H9 (cell line): ENCODE measurements around the gene PLEKHG1. TPM values are rescaled to one million over a fixed set of nuclear protein-coding genes. Genes with fewer than 3 reads are reported as not detected.

Experiments used
- DNase-seq: peaks from one replicate; pipeline ENCODE4 v3.0.0-alpha.2; 2017
- H2AFZ ChIP-seq: one replicate; pipeline ENCODE4 v1.6.1; 2013; ENCODE audit warnings: mild to moderate bottlenecking, low read length, control low read depth, moderate library complexity
- H2AK5ac ChIP-seq: 2 replicates; pipeline ENCODE4 v1.6.1; 2013; ENCODE audit warnings: low read length, control low read depth, mixed read lengths; ENCODE audit not compliant: insufficient read length
- H2BK120ac ChIP-seq: one replicate; pipeline ENCODE4 v1.6.1; 2013; ENCODE audit warnings: low read depth, mild to moderate bottlenecking, low read length, control low read depth, inconsistent platforms; ENCODE audit not compliant: poor library complexity, severe bottlenecking
- H2BK12ac ChIP-seq: 2 replicates; pipeline ENCODE4 v1.6.1; 2013; ENCODE audit warnings: low read length, control low read depth, mixed read lengths, low read depth; ENCODE audit not compliant: insufficient read length
- H2BK15ac ChIP-seq: 2 replicates; pipeline ENCODE4 v1.6.1; 2013; ENCODE audit warnings: low read depth, low read length, control low read depth
- H2BK20ac ChIP-seq: one replicate; pipeline ENCODE4 v1.6.1; 2013; ENCODE audit warnings: low read depth, mild to moderate bottlenecking, low read length, control low read depth, inconsistent platforms; ENCODE audit not compliant: poor library complexity, severe bottlenecking
- H2BK5ac ChIP-seq: 2 replicates; pipeline ENCODE4 v1.6.1; 2013; ENCODE audit warnings: low read length, control low read depth, mixed read lengths; ENCODE audit not compliant: insufficient read length
- H3K14ac ChIP-seq: 2 replicates; pipeline ENCODE4 v1.6.1; 2013; ENCODE audit warnings: low read length, control low read depth; ENCODE audit not compliant: insufficient read depth
- H3K18ac ChIP-seq: 2 replicates; pipeline ENCODE4 v1.6.1; 2013; ENCODE audit warnings: low read depth, mild to moderate bottlenecking, mixed read lengths, low read length, control low read depth; ENCODE audit not compliant: insufficient read length
- H3K23ac ChIP-seq: 2 replicates; pipeline ENCODE4 v1.6.1; 2013; ENCODE audit warnings: low read length, control low read depth, mixed read lengths, low read depth; ENCODE audit not compliant: insufficient read length
- H3K23me2 ChIP-seq: 2 replicates; pipeline ENCODE4 v1.6.1; 2013; ENCODE audit warnings: low read depth, mild to moderate bottlenecking, mixed read lengths, low read length, control low read depth; ENCODE audit not compliant: insufficient read length, poor library complexity, severe bottlenecking
- H3K27ac ChIP-seq: 2 replicates; pipeline ENCODE4 v1.5.1; 2013; ENCODE audit warnings: low read length, control low read depth, mixed read lengths, low read depth; ENCODE audit not compliant: insufficient read length
- H3K27me3 ChIP-seq: 2 replicates; pipeline ENCODE4 v1.6.1; 2013; ENCODE audit warnings: low read length, control low read depth, inconsistent platforms; ENCODE audit not compliant: insufficient read depth
- H3K4ac ChIP-seq: 2 replicates; pipeline ENCODE4 v1.6.1; 2013; ENCODE audit warnings: low read depth, mild to moderate bottlenecking, control low read depth, inconsistent platforms, low read length, moderate library complexity
- H3K4me1 ChIP-seq: 2 replicates; pipeline ENCODE4 v1.6.1; 2013; ENCODE audit warnings: low read length, control low read depth, inconsistent platforms; ENCODE audit not compliant: insufficient read depth
- H3K4me2 ChIP-seq: 2 replicates; pipeline ENCODE4 v1.6.1; 2013; ENCODE audit warnings: low read length, control low read depth, mixed read lengths; ENCODE audit not compliant: insufficient read length, insufficient read depth
- H3K56ac ChIP-seq: 2 replicates; pipeline ENCODE4 v1.6.1; 2013; ENCODE audit warnings: low read depth, mild to moderate bottlenecking, mixed read lengths, low read length, control low read depth; ENCODE audit not compliant: insufficient read length
- H3K79me1 ChIP-seq: 2 replicates; pipeline ENCODE4 v1.6.1; 2013; ENCODE audit warnings: low read depth, mild to moderate bottlenecking, moderate library complexity, low read length, control low read depth, inconsistent platforms; ENCODE audit not compliant: insufficient read depth, poor library complexity, severe bottlenecking
- H3K79me2 ChIP-seq: 2 replicates; pipeline ENCODE4 v1.6.1; 2013; ENCODE audit warnings: low read length, control low read depth, inconsistent platforms; ENCODE audit not compliant: insufficient read depth
- H3K9ac ChIP-seq: 2 replicates; pipeline ENCODE4 v1.6.1; 2013; ENCODE audit warnings: low read length, control low read depth, mixed read lengths; ENCODE audit not compliant: insufficient read length; ENCODE audit errors: extremely low read depth
- H3K9me3 ChIP-seq: one replicate; pipeline ENCODE4 v1.6.1; 2013; ENCODE audit warnings: low read depth, low read length, inconsistent platforms; ENCODE audit not compliant: control insufficient read depth
- H3T11ph ChIP-seq: one replicate; pipeline ENCODE4 v1.6.1; 2013; ENCODE audit warnings: mild to moderate bottlenecking, low read length, control low read depth, inconsistent platforms
- H4K20me1 ChIP-seq: one replicate; pipeline ENCODE4 v1.6.1; 2013; ENCODE audit not compliant: control insufficient read depth, insufficient read length, insufficient read depth
- H4K5ac ChIP-seq: 2 replicates; pipeline ENCODE4 v1.6.1; 2013; ENCODE audit warnings: low read depth, mild to moderate bottlenecking, mixed read lengths, low read length, control low read depth; ENCODE audit not compliant: insufficient read length
- H4K8ac ChIP-seq: replicated peaks from 2 replicates; pipeline ENCODE4 v1.6.1; 2013; ENCODE audit warnings: low read length, control low read depth, mixed read lengths, low read depth; ENCODE audit not compliant: insufficient read length
- H4K91ac ChIP-seq: 2 replicates; pipeline ENCODE4 v1.6.1; 2013; ENCODE audit warnings: low read depth, mild to moderate bottlenecking, moderate library complexity, mixed read lengths, low read length, control low read depth; ENCODE audit not compliant: insufficient read length
- H3K27ac Mint-ChIP-seq, 3 experiments: 2 replicates in 2 of 3; 3 replicates in 1 of 3; pipeline ENCODE4 v1.8.0; 2020 to 2021; ENCODE audit warnings: mixed read lengths in 3 of 3, mild to moderate bottlenecking in 1 of 3, moderate library complexity in 1 of 3
- H3K27me3 Mint-ChIP-seq: 2 replicates; pipeline ENCODE4 v1.8.0; 2021; ENCODE audit warnings: low read depth, mild to moderate bottlenecking, moderate library complexity, mixed read lengths
- H3K36me3 Mint-ChIP-seq, 3 experiments: 2 replicates in 2 of 3; 3 replicates in 1 of 3; pipeline ENCODE4 v1.8.0; 2020 to 2021; ENCODE audit warnings: low read depth in 3 of 3, mixed read lengths in 3 of 3; ENCODE audit not compliant: insufficient read depth in 1 of 3
- H3K4me1 Mint-ChIP-seq, 2 experiments: 2 replicates each; pipeline ENCODE4 v1.8.0; 2020; ENCODE audit warnings: mixed read lengths in 2 of 2
- H3K4me3 Mint-ChIP-seq, 2 experiments: 2 replicates in 1 of 2; 3 replicates in 1 of 2; pipeline ENCODE4 v1.8.0; 2020 to 2021; ENCODE audit warnings: mild to moderate bottlenecking in 2 of 2, mixed read lengths in 2 of 2, moderate library complexity in 1 of 2
- H3K9me3 Mint-ChIP-seq, 2 experiments: 2 replicates in 1 of 2; 3 replicates in 1 of 2; pipeline ENCODE4 v1.8.0; 2020; ENCODE audit warnings: mild to moderate bottlenecking in 2 of 2, mixed read lengths in 2 of 2, moderate library complexity in 1 of 2
- CTCF ChIP-seq: fragments of 200-600 bp; sonication (generic); conservative IDR thresholded peaks from 3 replicates; pipeline ENCODE4 v1.8.0; 2021; ENCODE audit warnings: antibody characterized with exemption, mild to moderate bottlenecking
- WGBS: extraction: QIAGEN DNeasy Blood & Tissue Kit; methylation state at CpG from one replicate; pipeline ENCODE4 v1.1.7; 2013; ENCODE audit warnings: missing lambda C conversion rate, low lambda C conversion rate, mixed read lengths; ENCODE audit not compliant: insufficient read length; ENCODE audit errors: extremely low coverage; 5-methylcytosine and 5-hydroxymethylcytosine counted together
- total RNA-seq: library from RNA; stranded (reverse); gene quantifications from 2 replicates; pipeline ENCODE4 v1.2.1, GENCODE V29; 2021

PLEKHG1 gene
- total RNA-seq, 1 experiment from 2014 or later, result 1.0 TPM

GRCh38 chr6:150636808-150637207, 37.1 kb downstream of the PLEKHG1 start:
- Histone ChIP-seq H3K9me3 (no peaks in the 10 kb centered on the region), H3K79me1 (no peaks in the 10 kb centered on the region), H4K91ac (no peak overlapping the region), H2AK5ac (no peak overlapping the region), H4K20me1 (no peaks in the 10 kb centered on the region), H2BK15ac (no peak overlapping the region), H2BK5ac (no peak overlapping the region), H3K18ac (no peak overlapping the region), H3K14ac (no peak overlapping the region), H3K23me2 (no peaks in the 10 kb centered on the region), H3K27ac (no peak overlapping the region), H3K79me2 (no peaks in the 10 kb centered on the region), H3K23ac (no peak overlapping the region), H2BK20ac (no peak overlapping the region), H3K4ac (no peak overlapping the region), H3K9ac (no peak overlapping the region), H4K5ac (no peak overlapping the region), H3K4me2 (no peak overlapping the region), H2BK120ac (no peak overlapping the region), H2BK12ac (no peak overlapping the region), H2AFZ (no peak overlapping the region), H3T11ph (no peak overlapping the region), H3K4me1 (peaks cover 2% of the 10 kb centered on the region; the same call in 1 of the 2 replicates), H3K56ac (no peak overlapping the region), H3K27me3 (no peaks in the 10 kb centered on the region), H4K8ac (no peak overlapping the region)
- Mint-ChIP-seq H3K4me3 (no peak overlapping the region), H3K9me3 (no peaks in the 10 kb centered on the region), H3K4me1 (peaks cover 0 to 4% of the 10 kb centered on the region in 2 experiments; a peak in 2 of 4 replicates), H3K27me3 (no peaks in the 10 kb centered on the region; the same call in 1 of the 2 replicates), H3K27ac (no peak overlapping the region), H3K36me3 (no peaks in the 10 kb centered on the region)
- WGBS, result no CpG with 5 or more reads among the region's 1 CpG
- TF ChIP-seq CTCF, result no peak
- DNase-seq, result no peak
